DND-41 (cell line): ENCODE results near the gene LURAP1L.

Source experiments
- ATAC-seq: fragments of 200-7000 bp; cut with Tn5 transposase; 3 replicates; pipeline ENCODE4 v1.9.1; 2021; ENCODE audit warnings: low read depth; ENCODE audit not compliant: insufficient read depth
- DNase-seq: peaks from one replicate; pipeline ENCODE4 v3.0.0-alpha.2; 2020
- H2AFZ ChIP-seq: 2 replicates; pipeline ENCODE4 v1.6.0; 2012; ENCODE audit warnings: low read depth, low read length
- H3K27ac ChIP-seq: 2 replicates; pipeline ENCODE4 v1.5.1; 2012; ENCODE audit warnings: low read length, inconsistent platforms
- H3K27me3 ChIP-seq: fragments of 200-600 bp; sonication (generic); 2 replicates; pipeline ENCODE4 v1.6.0; 2012; ENCODE audit warnings: low read length, mild to moderate bottlenecking, inconsistent platforms; ENCODE audit not compliant: insufficient read depth, poor library complexity
- H3K36me3 ChIP-seq: 2 replicates; pipeline ENCODE4 v1.5.1; 2012; ENCODE audit warnings: low read length, inconsistent platforms; ENCODE audit not compliant: insufficient read depth
- H3K4me1 ChIP-seq: 2 replicates; pipeline ENCODE4 v1.5.1; 2012; ENCODE audit warnings: mild to moderate bottlenecking, low read length; ENCODE audit not compliant: insufficient read depth
- H3K4me2 ChIP-seq: 2 replicates; pipeline ENCODE4 v1.6.0; 2012; ENCODE audit warnings: mild to moderate bottlenecking, moderate library complexity, low read length, inconsistent platforms; ENCODE audit not compliant: insufficient read depth
- H3K4me3 ChIP-seq, 2 experiments: fragments of 200-600 bp in 1 of 2; shearing (Covaris generic) in 1 of 2; 2 replicates each; pipeline ENCODE4 v1.5.1; 2012 to 2016; ENCODE audit warnings: inconsistent platforms in 2 of 2, low read length in 2 of 2, mild to moderate bottlenecking in 2 of 2, low read depth in 1 of 2, moderate library complexity in 1 of 2
- H3K79me2 ChIP-seq: 2 replicates; pipeline ENCODE4 v1.6.0; 2012; ENCODE audit warnings: low read length, inconsistent platforms; ENCODE audit not compliant: insufficient read depth
- H3K9ac ChIP-seq: 2 replicates; pipeline ENCODE4 v1.6.0; 2012; ENCODE audit warnings: low read depth, mild to moderate bottlenecking, inconsistent platforms, low read length, moderate library complexity
- H3K9me3 ChIP-seq: 2 replicates; pipeline ENCODE4 v1.5.1; 2012; ENCODE audit warnings: low read length, moderate library complexity, mild to moderate bottlenecking, inconsistent platforms; ENCODE audit not compliant: insufficient read depth, severe bottlenecking
- H4K20me1 ChIP-seq: 2 replicates; pipeline ENCODE4 v1.6.0; 2012; ENCODE audit warnings: low read length; ENCODE audit not compliant: insufficient read depth
- EZH2 ChIP-seq: IDR thresholded peaks from 3 replicates; pipeline ENCODE4 v1.6.1; 2012; ENCODE audit warnings: borderline replicate concordance, low read depth, mild to moderate bottlenecking, moderate library complexity, low read length, inconsistent platforms; ENCODE audit not compliant: severe bottlenecking
- TF ChIP-seq, protein P1 (sequence below): IDR thresholded peaks from 2 replicates; pipeline ENCODE4 v1.5.1; 2012; ENCODE audit warnings: borderline replicate concordance, low read length, moderate library complexity, mild to moderate bottlenecking; ENCODE audit not compliant: poor library complexity, severe bottlenecking; ENCODE audit errors: extremely low read depth

The LURAP1L gene

DNA sequence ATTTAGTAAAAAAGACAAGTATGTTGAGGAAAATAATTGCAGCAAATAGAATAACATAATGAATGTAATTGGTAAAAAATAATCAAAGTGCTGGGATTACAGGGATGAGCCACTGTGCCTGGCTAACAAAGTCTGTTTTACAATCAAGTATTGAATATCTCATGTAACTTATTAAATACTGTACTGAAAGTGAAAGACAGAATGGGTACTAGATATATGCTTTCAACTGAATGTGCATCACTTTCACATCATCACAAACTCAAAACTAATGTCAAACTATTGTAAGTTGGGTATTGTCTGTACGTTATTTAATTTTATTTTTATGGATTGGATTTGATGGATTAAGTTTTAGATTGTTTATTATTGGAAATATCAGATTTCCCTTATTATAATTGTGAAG is 58.9 kb downstream of the LURAP1L start:
- ATAC-seq, result no peak
- TF ChIP-seq, protein P1, sequence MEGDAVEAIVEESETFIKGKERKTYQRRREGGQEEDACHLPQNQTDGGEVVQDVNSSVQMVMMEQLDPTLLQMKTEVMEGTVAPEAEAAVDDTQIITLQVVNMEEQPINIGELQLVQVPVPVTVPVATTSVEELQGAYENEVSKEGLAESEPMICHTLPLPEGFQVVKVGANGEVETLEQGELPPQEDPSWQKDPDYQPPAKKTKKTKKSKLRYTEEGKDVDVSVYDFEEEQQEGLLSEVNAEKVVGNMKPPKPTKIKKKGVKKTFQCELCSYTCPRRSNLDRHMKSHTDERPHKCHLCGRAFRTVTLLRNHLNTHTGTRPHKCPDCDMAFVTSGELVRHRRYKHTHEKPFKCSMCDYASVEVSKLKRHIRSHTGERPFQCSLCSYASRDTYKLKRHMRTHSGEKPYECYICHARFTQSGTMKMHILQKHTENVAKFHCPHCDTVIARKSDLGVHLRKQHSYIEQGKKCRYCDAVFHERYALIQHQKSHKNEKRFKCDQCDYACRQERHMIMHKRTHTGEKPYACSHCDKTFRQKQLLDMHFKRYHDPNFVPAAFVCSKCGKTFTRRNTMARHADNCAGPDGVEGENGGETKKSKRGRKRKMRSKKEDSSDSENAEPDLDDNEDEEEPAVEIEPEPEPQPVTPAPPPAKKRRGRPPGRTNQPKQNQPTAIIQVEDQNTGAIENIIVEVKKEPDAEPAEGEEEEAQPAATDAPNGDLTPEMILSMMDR, result no peak
- TF ChIP-seq EZH2, result no peak

GRCh38 chr9:12838546-12838945 is 63.7 kb downstream of the LURAP1L start:
- DNase-seq, result no peak
- H4K20me1 ChIP-seq, result no peaks in the 10 kb centered on the region
- H3K36me3 ChIP-seq, result no peaks in the 10 kb centered on the region
- H3K27me3 ChIP-seq, result no peaks in the 10 kb centered on the region
- TF ChIP-seq, protein P1, result no peak
- no peak for TF ChIP-seq EZH2
- no peaks in the 10 kb centered on the region for H3K9me3 ChIP-seq
- no peaks in the 10 kb centered on the region for H3K79me2 ChIP-seq
- ATAC-seq, result no peak
- no peak overlapping the region for H3K4me3 ChIP-seq
- no peak overlapping the region for H3K9ac ChIP-seq
- H3K4me2 ChIP-seq, result no peak overlapping the region
- no peak overlapping the region for H3K27ac ChIP-seq
- no peaks in the 10 kb centered on the region for H3K4me1 ChIP-seq
- no peak overlapping the region for H2AFZ ChIP-seq

More for the DNA sequence above, 58.9 kb downstream of the LURAP1L start:
- no peaks in the 10 kb centered on the region for H3K79me2 ChIP-seq
- no peaks in the 10 kb centered on the region for H4K20me1 ChIP-seq
- H3K27me3 ChIP-seq, result no peaks in the 10 kb centered on the region
- H3K9ac ChIP-seq, result no peak overlapping the region
- H3K4me3 ChIP-seq, result no peak overlapping the region
- no peaks in the 10 kb centered on the region for H3K4me1 ChIP-seq
- no peaks in the 10 kb centered on the region for H3K9me3 ChIP-seq
- no peaks in the 10 kb centered on the region for H3K36me3 ChIP-seq
- DNase-seq, result no peak
- H3K4me2 ChIP-seq, result no peak overlapping the region
- H2AFZ ChIP-seq, result no peak overlapping the region
- no peak overlapping the region for H3K27ac ChIP-seq

DNA sequence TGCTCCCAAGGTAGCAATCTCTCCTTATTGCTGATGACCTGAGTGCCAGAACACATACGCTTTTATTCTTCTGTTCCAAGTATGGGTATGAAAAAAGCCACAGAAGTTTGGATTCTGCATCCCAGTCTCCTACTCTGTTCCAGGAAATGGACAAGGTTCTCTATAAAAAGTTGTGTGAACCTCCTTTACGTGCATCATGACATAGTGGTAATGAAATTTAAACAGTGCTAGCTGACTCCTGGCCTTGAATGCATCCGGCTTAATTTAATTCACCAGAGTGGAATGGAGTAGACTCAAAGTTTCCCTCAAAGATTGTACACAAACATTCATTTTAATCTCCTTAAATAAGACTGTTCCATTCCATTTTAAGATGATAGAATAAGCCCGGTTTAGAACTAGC is 68.9 kb downstream of the LURAP1L start:
- no peak overlapping the region for H3K27ac ChIP-seq
- H3K9ac ChIP-seq, result no peak overlapping the region
- no peak overlapping the region for H2AFZ ChIP-seq
- no peaks in the 10 kb centered on the region for H3K27me3 ChIP-seq
- no peak overlapping the region for H3K4me3 ChIP-seq
- ATAC-seq, result no peak
- H3K79me2 ChIP-seq, result no peaks in the 10 kb centered on the region
- no peaks in the 10 kb centered on the region for H4K20me1 ChIP-seq
- no peak for DNase-seq
- TF ChIP-seq, protein P1, result no peak
- no peak for TF ChIP-seq EZH2
- H3K4me1 ChIP-seq, result no peaks in the 10 kb centered on the region
- no peaks in the 10 kb centered on the region for H3K9me3 ChIP-seq
- no peak overlapping the region for H3K4me2 ChIP-seq
- H3K36me3 ChIP-seq, result no peaks in the 10 kb centered on the region

GRCh38 chr9:12846035-12846434 is 71.2 kb downstream of the LURAP1L start:
- Histone ChIP-seq H2AFZ (no peak overlapping the region), H3K36me3 (no peaks in the 10 kb centered on the region), H3K4me3 (no peak overlapping the region), H4K20me1 (no peaks in the 10 kb centered on the region), H3K27ac (no peak overlapping the region), H3K4me1 (no peaks in the 10 kb centered on the region), H3K4me2 (no peak overlapping the region), H3K9ac (no peak overlapping the region), H3K9me3 (no peaks in the 10 kb centered on the region), H3K27me3 (no peaks in the 10 kb centered on the region), H3K79me2 (no peaks in the 10 kb centered on the region)
- no peak for DNase-seq
- ATAC-seq, result no peak
- TF ChIP-seq EZH2, result no peak
- TF ChIP-seq, protein P1, result no peak
